Muscle layer of duodenum (tissue), 2 donors: Measurements from ENCODE around the gene KCNH6.

Experiments used
- H3K27ac ChIP-seq: one replicate; pipeline ENCODE4 v1.7.0; 2013; ENCODE audit warnings: mild to moderate bottlenecking, low read length
- H3K27me3 ChIP-seq: one replicate; pipeline ENCODE4 v1.7.0; 2013; ENCODE audit warnings: low read depth, mild to moderate bottlenecking, control low read depth, low read length
- H3K36me3 ChIP-seq, 2 donors: one replicate each; pipeline ENCODE4 v1.7.0; 2013; ENCODE audit warnings: low read length in 2 of 2, control low read depth in 1 of 2, mild to moderate bottlenecking in 1 of 2; ENCODE audit not compliant: insufficient read depth in 2 of 2, control insufficient read depth in 1 of 2
- H3K4me1 ChIP-seq, 2 donors: one replicate each; pipeline ENCODE4 v1.7.0; 2013; ENCODE audit warnings: low read length in 2 of 2, mild to moderate bottlenecking in 2 of 2, control low read depth in 1 of 2, moderate library complexity in 1 of 2; ENCODE audit not compliant: insufficient read depth in 2 of 2, control insufficient read depth in 1 of 2
- H3K4me3 ChIP-seq, 2 donors: one replicate each; pipeline ENCODE4 v1.7.0; 2013; ENCODE audit warnings: low read length in 2 of 2, low read depth in 1 of 2, mild to moderate bottlenecking in 1 of 2
- H3K9me3 ChIP-seq, 2 donors: one replicate each; pipeline ENCODE4 v1.7.0; 2013; ENCODE audit warnings: low read length in 2 of 2, control low read depth in 1 of 2, mild to moderate bottlenecking in 1 of 2; ENCODE audit not compliant: control insufficient read depth in 1 of 2
- donor health status: healthy.

KCNH6 gene

GRCh38 chr17:63530557-63531021 is 7.4 kb downstream of the KCNH6 start:
- Histone ChIP-seq H3K9me3 (no peaks in the 10 kb centered on the region), H3K27me3 (no peaks in the 10 kb centered on the region), H3K27ac (no peak overlapping the region), H3K36me3 (no peaks in the 10 kb centered on the region), H3K4me3 (no peak overlapping the region), H3K4me1 (no peaks in the 10 kb centered on the region)

- Histone ChIP-seq H3K4me1 (no peaks in the 10 kb centered on the region), H3K9me3 (no peaks in the 10 kb centered on the region), H3K36me3 (no peaks in the 10 kb centered on the region), H3K4me3 (no peak overlapping the region), H3K27me3 (no peaks in the 10 kb centered on the region), H3K27ac (no peak overlapping the region)
Observed at GRCh38 chr17:63531022-63531965, 8.1 kb downstream of the KCNH6 start.

GRCh38 chr17:63533433-63534077 is 10.4 kb downstream of the KCNH6 start:
- Histone ChIP-seq H3K27ac (no peak overlapping the region), H3K9me3 (no peaks in the 10 kb centered on the region), H3K36me3 (no peaks in the 10 kb centered on the region), H3K27me3 (peaks cover 3% of the 10 kb centered on the region), H3K4me3 (no peak overlapping the region), H3K4me1 (peaks cover 0 to 9% of the 10 kb centered on the region in 2 donors)

GRCh38 chr17:63534078-63534570 is 11.0 kb downstream of the KCNH6 start:
- peaks cover 9% of the 10 kb centered on the region for H3K27me3 ChIP-seq
- peaks cover 0 to 10% of the 10 kb centered on the region in 2 donors for H3K4me1 ChIP-seq
- no peak overlapping the region for H3K27ac ChIP-seq
- no peaks in the 10 kb centered on the region for H3K9me3 ChIP-seq
- H3K4me3 ChIP-seq, result no peak overlapping the region
- H3K36me3 ChIP-seq, result no peaks in the 10 kb centered on the region

- no peaks in the 10 kb centered on the region for H3K36me3 ChIP-seq
- no peaks in the 10 kb centered on the region for H3K9me3 ChIP-seq
- no peak overlapping the region for H3K27ac ChIP-seq
- H3K27me3 ChIP-seq, result peaks cover 17% of the 10 kb centered on the region
- H3K4me3 ChIP-seq, result no peak overlapping the region
- peaks cover 0 to 10% of the 10 kb centered on the region in 2 donors for H3K4me1 ChIP-seq
Observed at GRCh38 chr17:63534816-63535455, 11.8 kb downstream of the KCNH6 start.

GRCh38 chr17:63535640-63536039 is 12.5 kb downstream of the KCNH6 start:
- H3K4me1 ChIP-seq, result peaks cover 0 to 10% of the 10 kb centered on the region in 2 donors
- H3K36me3 ChIP-seq, result no peaks in the 10 kb centered on the region
- H3K9me3 ChIP-seq, result no peaks in the 10 kb centered on the region
- no peak overlapping the region for H3K4me3 ChIP-seq
- peaks cover 17% of the 10 kb centered on the region for H3K27me3 ChIP-seq
- no peak overlapping the region for H3K27ac ChIP-seq

GRCh38 chr17:63537001-63537400 is 13.8 kb downstream of the KCNH6 start:
- no peak overlapping the region for H3K4me3 ChIP-seq
- H3K4me1 ChIP-seq, result peaks cover 0 to 10% of the 10 kb centered on the region in 2 donors
- H3K27me3 ChIP-seq, result peaks cover 17% of the 10 kb centered on the region
- H3K36me3 ChIP-seq, result no peaks in the 10 kb centered on the region
- no peak overlapping the region for H3K27ac ChIP-seq
- H3K9me3 ChIP-seq, result no peaks in the 10 kb centered on the region

GRCh38 chr17:63537991-63538692 is 15.0 kb downstream of the KCNH6 start:
- peaks cover 17% of the 10 kb centered on the region for H3K27me3 ChIP-seq
- H3K9me3 ChIP-seq, result no peaks in the 10 kb centered on the region
- no peaks in the 10 kb centered on the region for H3K36me3 ChIP-seq
- H3K4me3 ChIP-seq, result peak overlapping the region in 1 of 2 donors; percentile 39
- H3K4me1 ChIP-seq, result peaks cover 0 to 10% of the 10 kb centered on the region in 2 donors
- no peak overlapping the region for H3K27ac ChIP-seq

- no peak overlapping the region for H3K27ac ChIP-seq
- no peak overlapping the region for H3K4me3 ChIP-seq
- no peaks in the 10 kb centered on the region for H3K36me3 ChIP-seq
- H3K4me1 ChIP-seq, result peaks cover 0 to 10% of the 10 kb centered on the region in 2 donors
- peaks cover 17% of the 10 kb centered on the region for H3K27me3 ChIP-seq
- no peaks in the 10 kb centered on the region for H3K9me3 ChIP-seq
Observed at GRCh38 chr17:63538693-63539595, 15.8 kb downstream of the KCNH6 start.

GRCh38 chr17:63540590-63540989 is 17.4 kb downstream of the KCNH6 start:
- Histone ChIP-seq H3K9me3 (no peaks in the 10 kb centered on the region), H3K36me3 (no peaks in the 10 kb centered on the region), H3K27me3 (peaks cover 17% of the 10 kb centered on the region), H3K4me1 (peaks cover 0 to 10% of the 10 kb centered on the region in 2 donors), H3K4me3 (no peak overlapping the region), H3K27ac (no peak overlapping the region)
